Kidney tubule cell (primary cell): ENCODE data around the gene KRTAP12-3.
"Not testable (repeated sequence)": the region's sequence is repeated elsewhere in the genome, so short reads cannot be mapped to it uniquely, and the experiment has no call there.

Experiments used
- DNase-seq: peaks from one replicate; pipeline ENCODE4 v3.0.0-alpha.2; 2018; ENCODE audit warnings: low spot score

Gene KRTAP12-3

GRCh38 chr21:44650973-44651675, 6.6 kb upstream of the KRTAP12-3 start:
- no peak for DNase-seq

- no peak for DNase-seq
These were observed 4.6 kb upstream of the KRTAP12-3 start for GRCh38 chr21:44653123-44653522.

- no peak for DNase-seq
These were observed 3.8 kb upstream of the KRTAP12-3 start for GRCh38 chr21:44653656-44654575.

- no peak for DNase-seq
These were observed 3.1 kb upstream of the KRTAP12-3 start, which contains the start of gene KRTAP12-4 for GRCh38 chr21:44654576-44655175. KRTAP12-4 (minus strand) TSS chr21:44654659; CDS start chr21:44654614, 45 bp downstream.

- no peak for DNase-seq
These were observed 864 bp upstream of the KRTAP12-3 start for GRCh38 chr21:44656868-44657267.

- no peak for DNase-seq
These were observed 794 bp downstream of the KRTAP12-3 start for GRCh38 chr21:44658541-44658910.

GRCh38 chr21:44658913-44659595, 1.3 kb downstream of the KRTAP12-3 start:
- DNase-seq = no peak

- DNase-seq = not testable (repeated sequence)
These were observed 3.8 kb downstream of the KRTAP12-3 start for GRCh38 chr21:44661567-44661966.

GRCh38 chr21:44664691-44665090, 7.0 kb downstream of the KRTAP12-3 start:
- no peak for DNase-seq

- DNase-seq = no peak
These were observed 8.9 kb downstream of the KRTAP12-3 start, which contains the start of gene KRTAP12-2 for GRCh38 chr21:44666401-44667320. KRTAP12-2 (minus strand) TSS chr21:44666927; CDS start chr21:44666886, 41 bp downstream.

- no peak for DNase-seq
These were observed 9.9 kb downstream of the KRTAP12-3 start for GRCh38 chr21:44667612-44668011.

GRCh38 chr21:44670642-44671432, 13.1 kb downstream of the KRTAP12-3 start:
- DNase-seq = no peak

- no peak for DNase-seq
These were observed 14.2 kb downstream of the KRTAP12-3 start for GRCh38 chr21:44671911-44672310.

- no peak for DNase-seq
These were observed 20.1 kb downstream of the KRTAP12-3 start for GRCh38 chr21:44677881-44678280.

GRCh38 chr21:44681152-44681551, 23.4 kb downstream of the KRTAP12-3 start:
- no peak for DNase-seq

- no peak for DNase-seq
These were observed 24.3 kb downstream of the KRTAP12-3 start, which contains the start of gene KRTAP12-1 for GRCh38 chr21:44681861-44682579. KRTAP12-1 (minus strand) TSS chr21:44682163; CDS start chr21:44682123, 40 bp downstream.

- DNase-seq = no peak
These were observed 24.9 kb downstream of the KRTAP12-3 start for GRCh38 chr21:44682580-44683151.

- DNase-seq = no peak
These were observed 26.3 kb downstream of the KRTAP12-3 start for GRCh38 chr21:44684077-44684476.

- DNase-seq = no peak
These were observed 26.8 kb downstream of the KRTAP12-3 start for GRCh38 chr21:44684483-44684882.
